ENCODE results near the gene PPP3R1. TPM values are rescaled to one million over a fixed set of nuclear protein-coding genes. Genes with fewer than 3 reads are reported as not detected.

PPP3R1 gene
- total and polyA plus RNA-seq, 2 of the 4 experiments (the other 2 are of a cell fraction), result 9.1 to 17.3 TPM

GRCh38 chr2:68280796-68281195, 28.5 kb upstream of the PPP3R1 start:
- Histone ChIP-seq H3K4me2 (ENCODE audit: low read depth, low read length) (no peak overlapping the region), H3K14ac (replicated peaks; ENCODE audit: low read depth, low read length) (no peak overlapping the region), H3K18ac (ENCODE audit: low read depth, low read length) (no peak overlapping the region), H3K9me1 (ENCODE audit: insufficient read depth, low read length) (no peaks in the 10 kb centered on the region), H3K36me3 (ENCODE audit: control insufficient read depth, insufficient read depth, low read length) (no peaks in the 10 kb centered on the region), H2AK9ac (replicated peaks; ENCODE audit: low read depth, low read length, poor library complexity) (no peak overlapping the region), H2AK5ac (ENCODE audit: low read depth, low read length) (no peak overlapping the region), H2AFZ (replicated peaks; ENCODE audit: low read length, poor library complexity) (no peak overlapping the region), H4K20me1 (ENCODE audit: insufficient read depth, low read length) (no peaks in the 10 kb centered on the region), H3K27me3 (ENCODE audit: control insufficient read depth, insufficient read depth, low read length) (no peaks in the 10 kb centered on the region), H3K56ac (ENCODE audit: extremely low read depth, insufficient read depth, low read length) (no peak overlapping the region), H4K8ac (ENCODE audit: low read depth in 2 of 2, low read length in 2 of 2) (no peak overlapping the region), H2BK5ac (ENCODE audit: low read depth, low read length, poor library complexity, severe bottlenecking) (no peak overlapping the region), H3K79me1 (ENCODE audit: low read depth in 1 of 2, low read length in 2 of 2) (no peaks in the 10 kb centered on the region), H3K9me3 (ENCODE audit: control insufficient read depth, insufficient read depth, low read length) (no peaks in the 10 kb centered on the region), H2BK15ac (ENCODE audit: low read depth, low read length) (no peak overlapping the region), H3K4ac (ENCODE audit: low read depth, low read length) (no peak overlapping the region), H3K27ac (ENCODE audit: insufficient read depth, low read length) (no peak overlapping the region), H3K4me1 (ENCODE audit: control insufficient read depth, insufficient read depth, low read length) (no peaks in the 10 kb centered on the region), H3K4me3 (ENCODE audit: insufficient read depth, low read depth, low read length) (no peak overlapping the region), H3K9ac (ENCODE audit: low read depth, low read length) (no peak overlapping the region), H3K23ac (ENCODE audit: low read depth, low read length) (no peak overlapping the region), H4K91ac (ENCODE audit: insufficient read depth, low read depth, low read length) (no peak overlapping the region), H2BK20ac (ENCODE audit: low read depth, low read length) (no peak overlapping the region), H2BK120ac (ENCODE audit: low read depth, low read length) (no peak overlapping the region), H4K5ac (ENCODE audit: low read depth, low read length) (no peak overlapping the region)
- ChIA-PET POLR2A (ENCODE audit: unreplicated experiment) (no interaction called here), CTCF (no interaction called here)
- TF ChIP-seq, protein P1, sequence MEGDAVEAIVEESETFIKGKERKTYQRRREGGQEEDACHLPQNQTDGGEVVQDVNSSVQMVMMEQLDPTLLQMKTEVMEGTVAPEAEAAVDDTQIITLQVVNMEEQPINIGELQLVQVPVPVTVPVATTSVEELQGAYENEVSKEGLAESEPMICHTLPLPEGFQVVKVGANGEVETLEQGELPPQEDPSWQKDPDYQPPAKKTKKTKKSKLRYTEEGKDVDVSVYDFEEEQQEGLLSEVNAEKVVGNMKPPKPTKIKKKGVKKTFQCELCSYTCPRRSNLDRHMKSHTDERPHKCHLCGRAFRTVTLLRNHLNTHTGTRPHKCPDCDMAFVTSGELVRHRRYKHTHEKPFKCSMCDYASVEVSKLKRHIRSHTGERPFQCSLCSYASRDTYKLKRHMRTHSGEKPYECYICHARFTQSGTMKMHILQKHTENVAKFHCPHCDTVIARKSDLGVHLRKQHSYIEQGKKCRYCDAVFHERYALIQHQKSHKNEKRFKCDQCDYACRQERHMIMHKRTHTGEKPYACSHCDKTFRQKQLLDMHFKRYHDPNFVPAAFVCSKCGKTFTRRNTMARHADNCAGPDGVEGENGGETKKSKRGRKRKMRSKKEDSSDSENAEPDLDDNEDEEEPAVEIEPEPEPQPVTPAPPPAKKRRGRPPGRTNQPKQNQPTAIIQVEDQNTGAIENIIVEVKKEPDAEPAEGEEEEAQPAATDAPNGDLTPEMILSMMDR (conservative IDR thresholded peaks at IDR 0.05; ENCODE audit: low read depth, low read length), result no peak
- no peak for TF ChIP-seq CHD1 (IDR thresholded peaks at IDR 0.05; ENCODE audit: low read depth, low read length)
- no peak for TF ChIP-seq USF2 (IDR thresholded peaks at IDR 0.05; ENCODE audit: low read depth, low read length)
- no peak for TF ChIP-seq BHLHE40 (IDR thresholded peaks at IDR 0.05; ENCODE audit: low read depth, low read length)
- no peak for TF ChIP-seq NFE2L2 (IDR thresholded peaks at IDR 0.05; ENCODE audit: low read depth, low read length)
- TF ChIP-seq CEBPB (IDR thresholded peaks at IDR 0.05; ENCODE audit: low read depth, low read length), result no peak
- TF ChIP-seq SMC3 (IDR thresholded peaks at IDR 0.05; ENCODE audit: low read depth, low read length), result no peak
- TF ChIP-seq MAFK (IDR thresholded peaks at IDR 0.05; ENCODE audit: low read depth, low read length), result no peak
- in situ Hi-C loops (cut with MboI; ENCODE audit: low sequenced_read_pairs) (no loop called here), dilution Hi-C loops (cut with HindIII; ENCODE audit: low sequenced_read_pairs, unreplicated experiment) (no loop called here), intact Hi-C loops (cut with micrococcal nuclease) (loop anchor here (5.0 kb wide), 1 partner anchor 83 kb away; no protein-coding TSS in a partner anchor)
- no TSS peak for BruUV-seq (replicated peaks)
- DNase-seq (no peak), ATAC-seq (ENCODE audit: low read depth) (no peak)
- no CpG with 5 or more reads among the region's 1 CpG for WGBS, 2 experiments (ENCODE audit: extremely low coverage in 2 of 2, insufficient read length in 1 of 2)
